Ammon's horn (tissue), 1 donor: ENCODE results near the gene GLI3.

ENCODE experiments used
- DNase-seq: peaks from one replicate; pipeline ENCODE4 v3.0.0-alpha.2; 2016; ENCODE audit warnings: low spot score

Gene GLI3

DNA sequence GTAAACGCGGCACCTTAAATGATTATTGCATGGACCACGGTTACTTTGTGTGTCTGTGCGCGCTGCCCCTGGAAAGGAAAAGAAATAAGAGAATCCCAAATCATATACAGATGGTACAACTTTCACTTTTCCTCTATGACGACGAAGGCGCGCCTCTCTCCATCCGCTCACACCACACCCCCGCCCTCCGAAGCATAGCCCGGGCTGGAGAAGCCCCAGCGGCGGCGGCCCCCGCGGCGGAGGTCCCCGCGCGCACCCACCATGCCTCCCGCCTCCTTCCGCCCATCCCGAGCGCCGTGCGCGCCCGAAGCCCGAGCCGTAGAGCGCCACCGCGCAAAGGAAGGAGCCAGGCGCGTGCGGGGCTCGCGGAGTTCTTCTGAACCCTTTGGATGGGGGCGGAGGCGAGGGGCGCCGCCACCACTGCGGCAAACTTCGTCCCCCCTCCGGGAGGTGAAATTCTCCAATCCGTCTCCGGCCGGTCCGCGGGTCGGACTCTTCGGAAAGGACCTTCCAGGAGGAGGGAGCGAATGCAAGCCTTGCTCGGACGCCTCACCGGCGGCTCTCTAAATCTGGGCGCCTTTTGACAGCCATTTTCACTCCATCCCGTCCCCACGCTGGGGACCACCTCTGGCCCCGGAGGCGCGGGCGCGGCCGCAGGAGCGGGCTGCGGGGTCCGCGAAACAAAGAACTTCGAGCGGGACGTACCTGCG, 588 bp downstream of the GLI3 start:
- no peak for DNase-seq

DNA sequence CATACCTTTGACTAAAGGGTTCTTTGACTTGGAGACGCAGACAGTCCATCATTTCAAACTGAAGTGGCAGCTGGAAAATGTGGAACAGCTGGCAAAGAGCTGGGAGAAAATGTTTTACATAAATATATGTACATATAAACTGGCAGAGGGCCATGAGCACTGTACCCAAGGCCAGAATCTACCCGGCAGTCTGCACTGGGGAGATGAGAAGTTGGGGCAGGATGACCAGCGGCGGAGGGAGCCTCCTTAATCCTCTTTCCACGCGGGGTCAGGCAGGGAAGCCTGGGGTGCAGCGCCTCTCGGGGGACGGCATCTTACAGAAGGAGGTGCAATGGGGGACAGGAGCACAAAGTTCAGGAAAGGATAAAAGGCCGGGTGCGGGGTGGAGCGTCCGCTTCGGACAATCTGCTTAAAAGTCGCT, 1.3 kb downstream of the GLI3 start:
- no peak for DNase-seq

DNA sequence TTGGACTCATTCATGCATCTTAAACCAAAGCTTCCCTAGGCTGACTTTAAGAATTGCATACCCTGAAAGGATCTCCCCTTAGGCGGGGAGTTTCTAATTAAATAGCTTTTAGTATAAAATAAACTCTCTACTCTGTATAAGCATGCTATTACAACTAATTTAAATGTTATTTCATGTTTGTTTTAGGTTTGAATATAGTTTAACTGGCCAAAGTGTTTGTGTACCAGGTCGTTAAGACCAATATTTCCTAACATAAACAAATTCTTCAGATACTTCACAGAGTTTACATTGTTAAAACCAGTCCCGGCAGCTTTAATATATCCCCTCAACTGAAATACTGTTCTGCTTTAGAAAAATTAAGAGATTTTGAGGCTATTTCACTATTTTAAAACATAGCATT, 2.3 kb downstream of the GLI3 start:
- DNase-seq, result no peak

DNA sequence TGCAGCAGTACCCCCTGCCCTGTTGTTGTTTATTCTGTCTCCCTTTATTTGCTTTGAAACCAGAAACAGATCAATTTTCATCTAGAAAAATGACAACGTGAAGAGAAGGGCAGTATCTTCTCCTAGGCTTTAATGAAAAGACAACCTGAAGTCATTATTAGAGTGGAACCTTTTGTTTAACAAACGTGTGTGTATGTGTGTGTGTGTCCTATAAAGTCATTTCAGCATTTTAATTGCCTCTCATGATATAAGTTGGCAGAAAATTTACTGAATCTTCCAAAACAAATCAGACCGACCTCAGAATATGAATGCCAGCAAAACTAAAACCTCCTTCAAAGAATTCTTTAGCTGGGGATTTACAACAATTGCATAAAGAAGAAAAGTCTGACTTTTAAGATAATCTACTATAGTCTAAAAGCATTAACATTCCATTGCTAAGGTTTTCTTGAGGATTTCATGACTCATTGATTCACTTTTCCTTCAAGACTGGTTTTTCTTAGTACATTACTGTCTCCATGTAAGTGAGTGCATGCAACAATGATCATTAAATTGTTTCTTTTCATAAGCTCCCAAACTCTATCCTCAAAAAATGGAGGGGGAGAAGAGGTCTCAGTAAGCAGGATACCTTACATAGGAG, 3.2 kb downstream of the GLI3 start:
- no peak for DNase-seq

DNA sequence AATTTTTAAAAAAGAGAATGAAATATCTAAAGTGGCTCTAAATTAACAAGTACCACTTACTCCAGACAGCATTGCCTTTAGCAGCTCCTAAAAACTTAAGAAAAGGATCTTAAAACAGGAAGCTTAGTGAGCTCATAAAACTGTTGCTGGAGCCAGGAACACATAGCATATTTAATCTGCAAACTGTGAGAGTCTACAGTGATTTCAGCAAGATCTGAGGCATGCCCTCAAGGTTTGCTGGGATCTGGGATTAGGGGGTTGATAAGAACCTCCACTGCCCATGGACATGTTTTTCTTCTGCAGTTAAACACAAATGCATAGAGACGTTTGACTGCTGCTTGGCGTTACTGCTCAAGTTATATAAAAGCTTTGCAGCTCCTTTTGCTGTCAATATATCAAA, 3.8 kb downstream of the GLI3 start:
- DNase-seq, result no peak

DNA sequence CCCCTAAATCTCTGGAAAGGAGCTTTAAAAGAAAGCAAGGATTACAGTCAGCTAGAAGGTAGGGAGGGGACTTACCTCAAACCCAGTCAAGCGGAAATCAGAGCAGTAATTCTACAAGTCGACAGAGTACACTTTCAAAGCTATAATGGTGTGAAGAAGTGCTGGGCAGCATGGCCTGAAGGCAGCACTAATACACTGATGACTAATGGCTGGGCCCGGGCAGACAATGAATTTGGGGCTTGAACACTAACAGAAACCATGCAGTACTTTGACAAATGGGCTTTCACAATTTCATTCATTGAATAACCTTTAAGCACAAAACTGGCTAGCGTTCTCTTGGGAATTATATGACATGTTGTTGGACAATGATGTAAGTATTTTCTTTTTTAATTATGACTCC, 4.7 kb downstream of the GLI3 start:
- no peak for DNase-seq

DNA sequence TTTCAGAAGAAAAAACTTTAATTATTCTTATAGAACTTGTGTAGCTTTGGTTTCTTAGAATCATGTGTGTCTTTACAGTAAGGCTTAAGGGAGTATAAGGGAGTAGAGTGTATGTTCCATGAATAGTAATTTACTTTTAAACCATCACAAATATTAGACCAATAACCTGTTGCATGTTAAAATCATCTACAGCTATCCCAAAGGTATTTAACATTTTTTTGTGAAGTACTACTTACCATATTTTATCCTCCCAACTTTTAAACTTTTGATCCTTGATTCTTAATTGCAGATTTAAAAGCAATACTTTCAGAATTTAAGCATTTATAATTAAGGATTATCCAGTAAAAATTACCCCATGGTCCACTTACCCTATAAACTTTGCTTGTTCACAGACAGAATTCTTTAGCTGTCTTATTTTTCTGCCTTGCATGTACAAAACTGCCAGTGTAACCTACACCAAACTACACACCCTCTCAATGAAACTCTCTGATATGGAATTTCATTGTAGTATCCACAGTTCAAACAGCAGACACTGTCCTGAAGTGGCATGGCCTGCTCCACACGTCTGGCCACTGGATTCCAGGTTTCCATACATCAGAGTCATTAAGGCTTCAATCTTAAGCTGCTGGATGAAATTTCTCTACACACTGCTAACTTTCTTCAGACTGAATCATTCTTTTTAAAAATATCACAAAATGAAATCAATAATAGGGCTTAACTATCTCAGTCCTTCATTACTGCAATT, 5.8 kb downstream of the GLI3 start:
- DNase-seq, result no peak

DNA sequence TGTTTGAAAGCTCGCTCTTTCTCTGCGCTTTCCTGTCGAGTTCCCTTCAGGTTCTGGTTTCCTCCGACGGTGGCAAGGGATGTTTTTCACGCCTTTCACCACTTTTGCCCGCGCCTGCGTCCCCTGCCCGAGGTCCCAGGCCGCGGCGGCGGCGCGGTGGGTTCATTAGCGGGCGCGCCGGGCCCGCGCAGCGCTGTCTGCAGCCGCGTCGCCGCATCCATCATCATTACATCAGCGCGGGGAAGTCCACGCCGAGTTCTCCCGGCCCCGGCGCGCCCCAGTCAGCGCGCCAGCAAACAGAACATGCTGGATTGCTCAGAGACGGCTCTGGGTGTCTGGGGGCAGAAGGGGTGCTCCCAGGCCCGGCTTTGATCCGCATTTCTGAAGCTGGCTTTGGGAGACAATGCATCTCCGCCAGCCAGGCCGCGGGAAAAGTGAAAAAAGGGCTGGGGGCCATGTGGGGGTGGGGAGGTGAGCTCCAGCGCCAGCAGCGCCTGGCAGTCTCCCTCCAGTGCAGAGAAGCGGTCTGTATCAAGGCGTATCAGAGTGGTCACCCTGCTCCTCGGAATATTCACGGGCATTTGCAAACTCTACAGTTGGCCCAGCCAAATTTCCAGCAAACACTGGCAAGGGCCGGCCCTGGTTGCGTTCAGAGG, 8.9 kb downstream of the GLI3 start:
- DNase-seq, result no peak

DNA sequence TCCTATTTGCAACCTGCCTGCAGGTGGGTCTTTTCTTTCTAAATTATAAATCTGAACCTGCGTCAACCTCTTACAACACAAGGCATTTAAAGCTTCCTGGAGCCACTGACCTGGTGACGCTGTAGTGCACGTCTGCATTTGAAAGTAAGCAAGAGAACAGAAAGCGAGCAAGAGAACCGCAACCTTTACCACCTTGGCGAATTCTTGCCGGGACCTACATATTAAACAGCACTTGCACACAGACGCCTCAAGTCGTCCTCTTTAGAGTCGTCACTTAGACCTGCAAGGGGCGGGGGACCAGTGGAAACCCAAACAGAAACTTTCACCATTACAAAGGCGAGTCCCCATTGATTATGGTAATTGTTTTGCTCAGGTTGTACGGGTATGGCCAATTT, 9.5 kb downstream of the GLI3 start:
- DNase-seq, result no peak

DNA sequence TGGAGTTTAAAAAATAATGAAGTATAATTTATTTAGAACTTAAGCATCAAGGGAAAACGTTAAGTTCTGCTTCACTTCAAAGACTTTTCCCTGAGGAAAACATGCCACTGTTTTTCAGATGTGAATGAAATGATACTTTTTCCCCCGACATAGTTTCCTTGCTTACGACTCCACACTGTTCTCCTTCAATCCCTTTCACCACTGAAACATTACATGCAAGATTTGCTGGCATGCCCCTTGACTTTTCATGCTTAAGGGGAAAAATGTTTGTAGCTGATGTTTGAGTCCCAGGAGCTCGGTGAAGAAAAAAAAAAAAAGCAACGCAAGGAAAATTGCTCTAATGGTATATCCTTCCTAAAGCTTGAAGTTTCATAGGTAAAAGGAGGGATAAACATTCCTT, 10.0 kb downstream of the GLI3 start:
- DNase-seq, result no peak

DNA sequence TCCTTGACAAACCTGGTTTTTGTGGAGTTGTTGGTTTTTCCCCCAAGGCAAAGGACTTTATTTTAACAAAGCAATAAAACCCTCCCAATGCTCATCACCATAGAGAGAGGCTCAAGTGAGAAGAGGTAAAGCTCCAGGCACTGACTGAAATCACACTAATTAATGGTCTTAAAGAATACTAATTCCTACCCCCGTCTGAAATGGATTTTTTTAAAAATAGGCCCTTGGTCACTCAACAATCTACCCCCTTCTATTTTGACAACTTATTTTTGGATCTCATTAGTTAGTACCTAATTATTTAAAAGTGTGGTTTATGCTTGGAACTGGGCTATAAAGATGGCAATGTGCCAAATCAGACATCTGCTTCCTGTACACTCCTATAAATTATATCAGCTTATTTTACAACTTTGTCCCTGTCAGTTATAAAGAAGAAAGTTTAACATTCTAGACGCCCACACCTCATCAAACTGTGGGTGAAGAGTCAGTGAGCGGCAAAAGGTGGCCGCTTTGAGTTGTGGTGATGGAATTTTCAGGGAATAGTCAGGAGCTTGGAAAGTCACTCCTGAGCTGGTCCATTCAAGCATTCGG, 10.6 kb downstream of the GLI3 start:
- DNase-seq, result no peak

DNA sequence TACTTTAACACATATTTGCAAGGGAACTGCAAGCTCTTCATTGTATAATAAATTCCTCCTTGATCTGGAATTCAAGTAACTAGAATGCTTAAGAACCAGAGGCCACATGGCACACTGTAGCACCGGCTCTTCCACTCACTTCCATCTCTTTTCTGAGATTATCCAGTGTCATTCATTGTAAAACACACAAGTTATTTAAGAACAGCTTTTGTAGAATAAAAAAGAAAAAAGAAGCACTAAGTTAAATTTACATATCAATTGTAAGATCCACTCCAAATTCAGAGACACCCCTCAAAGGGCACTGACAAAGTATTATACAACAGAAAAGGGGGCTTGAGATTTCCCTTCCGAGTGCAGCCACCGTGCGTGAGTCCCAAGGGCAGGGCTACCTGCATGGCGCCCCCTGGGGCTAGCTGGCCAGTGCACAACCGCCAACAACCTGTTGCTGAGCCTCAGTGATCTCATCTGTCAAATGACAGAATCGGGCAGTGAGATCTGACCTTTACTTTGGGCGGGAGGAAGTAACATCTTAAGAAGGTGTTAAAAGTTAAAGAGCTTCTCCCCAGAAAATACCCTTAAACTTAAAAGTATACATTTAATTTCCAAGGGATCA, 12.5 kb downstream of the GLI3 start:
- DNase-seq, result no peak

DNA sequence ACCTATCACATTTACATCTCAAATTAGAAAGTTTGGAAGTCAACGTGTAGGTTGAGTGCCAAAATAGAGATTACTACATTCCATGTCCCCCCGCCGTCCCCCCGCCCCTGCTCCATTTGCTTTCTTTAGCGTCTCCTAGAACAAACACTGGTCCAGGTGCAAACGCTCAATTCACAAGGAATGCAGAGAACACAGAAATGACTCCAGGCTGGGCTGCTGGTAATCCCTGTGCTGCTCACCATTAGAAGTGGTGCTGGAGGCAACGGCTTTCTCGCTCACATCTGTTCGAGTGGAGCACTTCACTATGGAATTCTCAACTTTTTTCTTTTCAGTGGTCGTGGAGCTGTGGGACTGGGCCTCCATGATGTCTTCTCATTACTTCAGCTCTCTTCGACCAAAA, 14.1 kb downstream of the GLI3 start:
- no peak for DNase-seq

DNA sequence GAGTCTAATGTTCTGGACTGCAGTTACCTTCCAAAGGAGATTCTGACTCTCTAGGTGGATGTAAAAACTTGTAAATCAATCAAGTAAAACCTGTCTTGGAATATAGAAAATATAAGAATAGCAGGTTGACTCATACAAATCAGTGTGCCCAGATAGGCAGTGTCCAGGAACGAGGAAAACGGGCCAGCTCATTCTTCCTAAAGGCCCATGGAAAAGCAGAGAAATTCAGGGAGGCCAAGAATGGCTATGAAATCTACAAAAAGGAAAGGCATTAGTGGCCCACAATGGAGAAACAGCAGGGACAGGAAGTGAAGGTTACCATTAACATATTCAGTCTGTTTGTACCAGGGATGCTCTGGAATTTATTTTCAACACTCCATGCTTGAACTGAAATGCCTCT, 14.9 kb downstream of the GLI3 start:
- DNase-seq, result no peak

DNA sequence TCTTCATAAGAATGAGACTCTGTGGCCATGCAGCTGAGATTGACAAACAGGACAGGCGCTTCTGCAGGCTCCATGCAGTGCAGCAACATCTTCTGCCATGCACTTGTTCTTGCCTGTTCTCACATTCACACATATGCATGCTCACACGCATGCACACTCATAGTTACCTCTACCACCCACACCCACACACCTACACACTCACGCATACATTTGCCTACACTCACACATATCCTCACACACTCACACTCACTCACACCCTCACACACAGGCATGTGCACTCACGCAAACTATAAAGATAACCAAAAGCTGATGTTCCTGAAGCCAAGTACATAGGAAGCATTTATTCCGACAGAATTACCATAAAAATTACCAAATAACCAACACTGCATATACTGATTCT, 15.7 kb downstream of the GLI3 start:
- no peak for DNase-seq

DNA sequence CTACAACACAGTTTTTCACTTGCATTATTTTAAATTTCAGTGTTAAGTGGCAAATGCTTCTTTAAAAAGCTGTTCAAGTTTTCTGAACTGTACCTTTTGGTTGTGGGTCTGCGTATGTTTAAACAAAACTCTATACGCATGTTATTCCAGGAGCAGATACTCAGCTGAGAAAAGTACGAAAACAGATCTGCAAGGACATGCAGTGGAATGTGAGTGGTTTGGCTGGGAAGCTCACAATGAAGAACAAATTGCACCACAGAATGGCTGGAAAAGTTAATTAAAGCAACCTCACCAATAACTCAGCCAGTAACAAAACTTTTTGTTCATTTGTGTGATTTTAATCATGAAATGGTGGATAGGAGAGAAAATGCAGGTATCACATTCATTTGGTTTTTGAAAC, 17.6 kb downstream of the GLI3 start:
- no peak for DNase-seq

DNA sequence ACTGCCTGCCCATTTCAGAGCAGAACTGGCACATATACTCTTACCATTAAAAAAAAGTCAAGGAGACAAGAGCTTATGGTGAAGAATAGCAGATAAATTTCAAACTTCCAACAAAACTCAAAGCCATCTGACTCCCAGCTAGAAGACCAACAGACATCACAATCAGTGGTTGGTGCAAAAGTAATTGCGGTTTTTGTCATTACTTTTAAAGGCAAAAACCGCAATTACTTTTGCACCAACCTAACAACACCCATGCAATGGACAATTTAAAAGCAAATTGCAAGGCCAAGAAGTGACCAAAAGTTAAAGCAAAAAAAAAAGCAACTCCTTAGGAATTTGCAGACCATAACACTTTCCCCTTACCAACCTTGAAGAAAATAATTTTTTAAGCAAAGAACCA, 18.8 kb downstream of the GLI3 start:
- no peak for DNase-seq

DNA sequence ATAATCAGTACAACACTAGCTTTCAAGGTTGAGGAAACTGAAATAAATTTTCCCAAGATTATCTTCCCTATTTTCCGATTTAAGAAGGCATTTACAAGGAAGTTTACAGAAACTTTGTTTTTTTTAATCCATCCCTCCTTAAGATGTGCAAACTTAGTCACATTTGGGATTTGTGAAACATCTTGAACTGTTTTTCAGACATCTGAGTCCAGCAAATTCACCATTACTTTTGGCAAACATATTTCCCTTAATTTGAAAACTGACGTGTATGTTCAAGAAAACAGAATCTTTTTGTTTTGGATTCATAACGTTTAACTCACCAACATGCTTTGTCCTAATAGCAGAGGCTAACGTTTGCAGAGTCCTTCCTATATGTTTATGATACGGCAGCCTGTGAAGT, 19.5 kb downstream of the GLI3 start:
- no peak for DNase-seq

DNA sequence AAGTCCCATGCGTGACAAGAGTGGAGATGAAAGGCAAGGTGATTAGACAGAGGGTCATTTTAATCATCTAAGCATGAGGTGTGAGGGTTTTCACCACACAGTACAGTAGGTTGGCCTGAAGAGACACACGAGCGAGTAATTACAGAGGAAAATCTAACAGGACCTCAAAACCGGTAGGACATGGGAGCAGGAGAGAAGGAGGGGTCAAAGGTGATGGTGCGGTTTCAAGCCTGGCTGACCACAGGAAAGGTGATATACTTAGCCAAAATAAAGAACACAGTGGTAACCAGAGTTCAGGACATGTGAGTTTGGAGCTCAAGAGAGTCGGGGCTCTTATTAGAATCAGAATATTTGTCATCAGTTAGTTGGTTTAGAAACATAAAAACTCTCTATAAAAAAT, 20.0 kb downstream of the GLI3 start:
- DNase-seq, result no peak

DNA sequence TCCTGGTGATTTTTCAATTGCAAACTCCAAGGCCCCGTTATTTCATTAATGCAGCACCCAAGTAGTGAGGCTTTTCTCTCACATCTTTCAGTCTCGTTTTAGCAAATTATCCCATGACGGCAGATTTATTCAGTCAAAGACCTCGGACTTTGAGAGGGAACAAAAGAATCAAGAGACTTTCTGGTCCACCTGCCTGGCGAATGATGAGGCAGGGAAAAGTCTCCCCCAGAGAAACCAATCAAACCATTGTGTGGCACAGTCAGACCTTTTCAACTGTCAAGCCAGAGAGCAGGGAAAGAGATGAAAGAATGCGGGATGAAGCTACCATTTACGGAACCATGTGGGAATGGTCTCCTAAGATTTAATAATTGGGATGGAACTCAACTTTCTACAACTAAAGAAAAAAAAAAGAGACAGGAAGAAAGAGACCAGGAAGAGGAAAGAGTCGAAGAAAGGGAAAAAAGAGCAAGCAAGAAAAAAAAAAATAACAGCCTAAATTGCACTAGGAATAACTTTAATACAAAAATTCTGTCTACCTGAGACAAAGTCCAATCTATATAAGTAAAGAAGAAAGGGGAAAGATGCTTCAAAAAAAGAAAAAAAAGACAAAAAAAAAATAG, 22.8 kb downstream of the GLI3 start:
- no peak for DNase-seq

DNA sequence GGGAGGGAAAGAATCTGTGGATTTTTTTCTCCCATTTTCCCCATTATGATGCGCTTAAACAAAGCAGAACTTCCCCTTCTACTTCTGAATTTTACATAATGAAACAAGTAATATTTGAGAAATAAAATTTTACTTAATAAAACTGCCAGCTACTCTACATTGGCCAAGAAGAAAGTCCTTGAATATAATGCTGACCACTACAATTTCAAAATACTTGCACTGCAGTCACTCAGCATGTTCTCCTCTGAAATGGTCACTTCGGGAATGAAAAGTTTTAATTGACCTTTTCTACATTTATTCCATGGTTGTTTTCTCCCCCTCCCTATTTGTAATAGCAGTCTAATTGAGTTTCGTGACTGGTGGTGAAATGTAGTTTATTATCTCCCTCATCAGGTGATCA, 23.9 kb downstream of the GLI3 start:
- DNase-seq, result no peak
